GM21619 (cell line): ENCODE measurements around the gene NOVA1.

Experiments used
- ATAC-seq: cut with Tn5 transposase; IDR thresholded peaks from one replicate; pipeline ENCODE4 v1.9.1; 2021; ENCODE audit not compliant: unreplicated experiment

The NOVA1 gene

DNA sequence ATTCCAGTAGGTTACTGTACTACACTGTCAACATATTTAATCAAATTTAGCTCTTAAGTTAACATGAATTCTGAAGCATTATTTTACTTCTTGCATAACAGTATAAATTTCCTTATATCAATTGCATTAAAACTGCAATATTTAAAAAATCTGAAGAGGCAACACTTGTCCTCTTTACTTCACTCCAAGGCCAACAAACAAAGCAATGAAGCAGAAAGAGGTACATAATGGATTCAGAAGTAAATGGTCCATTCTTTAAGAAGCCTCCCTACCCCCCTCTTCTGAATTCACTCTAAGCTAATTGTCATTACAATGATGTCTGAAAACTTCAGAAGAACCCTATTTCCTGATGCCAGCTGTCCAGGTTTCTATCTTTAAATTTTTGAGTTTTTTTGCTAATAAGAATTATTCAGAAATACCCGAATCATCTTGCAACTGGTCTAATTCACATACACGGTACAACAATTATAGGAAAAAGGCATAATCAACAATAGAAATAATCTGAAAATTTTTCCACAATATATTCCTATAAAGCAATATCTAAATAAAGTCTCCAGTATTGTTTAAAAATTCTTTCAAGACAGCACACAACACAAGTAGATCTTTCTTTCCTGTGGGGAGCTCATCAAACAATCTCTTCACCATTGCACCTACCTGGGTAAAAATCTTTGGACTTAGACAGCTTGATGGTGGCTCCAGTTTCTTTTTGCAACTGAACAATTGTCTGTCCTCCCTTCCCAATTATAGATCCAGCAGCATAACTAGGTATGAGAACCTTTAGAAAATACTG, 2.9 kb downstream of the NOVA1 start:
- ATAC-seq, result no peak

GRCh38 chr14:26594148-26594547, 3.7 kb downstream of the NOVA1 start:
- ATAC-seq, result no peak

- ATAC-seq, result no peak
These were observed 4.5 kb downstream of the NOVA1 start for GRCh38 chr14:26593357-26593756.

- no peak for ATAC-seq
These were observed 7.9 kb downstream of the NOVA1 start for GRCh38 chr14:26589925-26590324.

DNA sequence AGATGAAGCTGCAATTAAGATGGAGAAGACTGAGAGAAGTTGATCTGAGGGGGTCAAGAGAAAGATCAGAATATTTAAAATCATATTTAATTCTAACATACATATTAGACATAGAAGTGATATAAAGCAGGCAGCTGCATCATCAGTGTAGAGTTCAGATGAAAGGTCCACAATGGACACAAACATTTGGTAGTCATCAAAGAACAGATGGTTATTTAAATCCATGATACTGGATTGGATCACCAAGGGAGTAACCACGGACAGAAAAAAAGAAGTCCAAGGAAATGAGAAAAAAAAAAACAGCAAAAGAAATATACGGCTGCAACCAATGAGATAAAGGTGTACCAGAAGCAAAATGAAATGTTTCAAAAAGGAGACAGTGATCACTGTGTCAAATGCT, 20.1 kb downstream of the NOVA1 start:
- no peak for ATAC-seq

- no peak for ATAC-seq
These were observed 43.6 kb downstream of the NOVA1 start for GRCh38 chr14:26554069-26554772.

- ATAC-seq, result no peak
These were observed 48.3 kb downstream of the NOVA1 start for GRCh38 chr14:26549571-26549970.

- no peak for ATAC-seq
These were observed 49.4 kb downstream of the NOVA1 start for GRCh38 chr14:26548406-26548805.

DNA sequence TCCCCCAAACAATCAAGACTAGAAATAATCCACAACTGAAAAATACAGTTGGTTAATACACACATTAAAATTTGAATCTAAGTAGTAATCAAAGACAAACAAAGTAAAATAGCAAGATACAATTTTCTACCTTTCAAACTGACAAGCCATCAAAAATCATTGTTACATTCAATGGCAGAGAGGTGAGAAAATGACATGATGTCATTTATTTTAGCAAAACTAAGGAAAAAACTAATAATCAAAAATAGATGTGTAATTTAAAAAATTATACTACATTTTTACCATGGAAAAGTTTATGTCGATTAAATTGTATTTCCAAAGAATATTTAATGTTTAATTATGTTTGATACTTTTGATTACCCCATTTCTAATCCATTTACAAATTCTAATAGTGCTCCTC, 59.7 kb downstream of the NOVA1 start:
- no peak for ATAC-seq

GRCh38 chr14:26531894-26532293, 65.9 kb downstream of the NOVA1 start:
- no peak for ATAC-seq

GRCh38 chr14:26528415-26529182, 69.2 kb downstream of the NOVA1 start:
- no peak for ATAC-seq

DNA sequence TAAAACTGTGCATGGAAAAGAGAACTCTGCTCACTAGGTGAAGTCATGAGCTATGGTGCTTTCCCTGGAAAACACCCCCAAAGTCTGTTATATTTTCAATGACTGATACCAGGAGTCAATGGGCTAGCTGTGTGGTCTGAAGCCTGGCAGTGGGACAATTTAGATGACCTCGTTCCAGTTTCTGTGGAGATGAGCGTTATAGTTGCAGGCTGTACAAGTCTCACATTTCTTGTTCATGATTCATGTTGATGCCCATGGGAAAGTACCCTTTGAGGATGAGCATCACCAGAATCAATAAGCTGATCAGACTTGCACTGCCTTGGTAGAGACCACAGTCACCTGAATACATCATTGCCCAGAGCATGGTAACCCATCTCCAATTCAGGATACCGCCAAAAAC, 70.7 kb downstream of the NOVA1 start:
- ATAC-seq, result no peak

DNA sequence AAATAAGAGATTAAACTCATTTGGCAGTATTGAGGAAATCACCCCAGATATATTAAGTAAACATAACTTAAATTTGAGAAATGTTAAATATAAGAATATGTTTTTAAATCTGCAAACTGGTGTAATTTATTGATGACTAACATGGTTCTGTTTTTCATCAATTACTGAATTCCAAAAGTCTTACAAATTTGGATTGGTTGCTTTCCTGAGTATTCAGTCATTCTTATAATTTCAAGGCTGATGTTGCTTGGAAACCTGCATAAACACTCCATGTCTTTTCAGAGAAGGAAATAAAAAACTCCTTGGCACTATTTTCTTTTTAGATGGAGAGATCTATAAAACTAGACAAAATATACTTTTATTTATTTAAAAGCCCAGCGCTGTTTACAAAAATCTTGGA, 71.7 kb downstream of the NOVA1 start:
- no peak for ATAC-seq

- no peak for ATAC-seq
These were observed 72.7 kb downstream of the NOVA1 start for GRCh38 chr14:26525085-26525484.

- no peak for ATAC-seq
These were observed 74.9 kb downstream of the NOVA1 start for GRCh38 chr14:26522967-26523366.

GRCh38 chr14:26517771-26518170, 80.1 kb downstream of the NOVA1 start:
- no peak for ATAC-seq

DNA sequence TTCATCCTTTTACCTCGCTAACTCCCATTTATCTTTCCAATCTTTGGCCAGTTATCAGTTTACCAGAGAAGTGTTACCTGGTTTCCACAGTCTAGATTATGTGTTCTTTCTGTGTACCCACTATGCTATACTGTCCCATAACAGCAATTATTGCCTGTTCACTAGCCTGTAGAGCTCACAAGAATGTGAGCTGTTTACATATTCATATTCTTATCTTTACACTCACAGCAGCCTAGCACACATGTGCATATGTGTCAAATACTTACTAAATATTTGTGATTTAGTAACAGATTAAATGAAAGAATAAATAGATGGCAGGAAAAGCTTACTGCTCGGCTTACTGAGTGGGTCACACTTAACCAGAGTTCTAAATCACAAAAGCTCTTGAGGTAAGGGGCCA, 97.8 kb downstream of the NOVA1 start:
- no peak for ATAC-seq

DNA sequence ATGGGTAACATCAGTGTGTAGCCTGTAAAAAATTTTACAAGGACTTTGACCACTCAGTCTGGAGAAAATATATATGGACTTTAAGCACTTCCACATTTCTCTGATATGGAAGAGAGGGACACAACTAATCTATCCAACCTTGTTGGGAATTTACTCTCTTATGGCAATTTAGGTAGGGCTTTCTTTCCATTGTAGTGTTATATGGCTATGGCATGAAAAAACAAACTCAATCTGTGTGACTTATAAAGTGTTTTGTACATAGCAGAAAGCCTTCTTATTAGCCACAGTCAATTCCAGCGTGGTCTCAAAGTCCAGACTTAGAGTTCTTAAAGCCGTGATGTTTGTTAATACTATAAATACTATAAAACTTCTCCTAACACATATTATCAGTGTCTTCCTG, 98.3 kb downstream of the NOVA1 start:
- no peak for ATAC-seq

DNA sequence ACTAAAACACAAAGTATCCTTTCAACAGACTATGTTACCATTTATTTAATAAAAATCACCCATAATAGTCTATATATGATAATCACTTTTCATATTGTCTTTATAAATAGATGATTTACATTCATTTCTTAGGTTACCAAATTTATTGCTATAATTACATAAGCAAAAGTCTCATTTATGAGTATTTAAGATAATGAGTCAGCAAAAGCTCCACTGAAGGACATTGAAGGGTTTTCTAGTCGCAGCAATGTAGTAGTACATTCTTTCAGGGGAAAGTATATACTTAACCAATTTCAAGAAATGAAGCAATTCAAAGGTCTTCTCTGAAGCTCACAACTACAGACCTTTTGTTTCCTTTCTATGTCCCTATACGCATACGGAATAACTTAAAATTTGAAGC, 110.9 kb downstream of the NOVA1 start:
- no peak for ATAC-seq

GRCh38 chr14:26484562-26484961, 113.3 kb downstream of the NOVA1 start:
- no peak for ATAC-seq

GRCh38 chr14:26478967-26479366, 118.9 kb downstream of the NOVA1 start:
- ATAC-seq, result no peak

- no peak for ATAC-seq
These were observed 131.0 kb downstream of the NOVA1 start for GRCh38 chr14:26466862-26467261.
